Calu3 (cell line): ENCODE data around the gene PCSK4. TPM values are rescaled to one million over a fixed set of nuclear protein-coding genes. Genes with fewer than 3 reads are reported as not detected.

Source experiments
- BruUV-seq: library from RNA; stranded (reverse); fragments of 400-500 nt; replicated peaks from 2 replicates; lab custom pipeline; 2021; lab: Mats Ljungman, UMichigan
- CTCF ChIA-PET: fragments of 300-600 bp; sonication (Branson Sonifier 250); formaldehyde crosslinking; loops from one replicate; lab custom pipeline; 2022; ENCODE audit warnings: antibody characterized with exemption; lab: Charles Lee
- DNase-seq: peaks from one replicate; pipeline ENCODE4 v3.0.0; 2022
- H3K27ac Mint-ChIP-seq: one replicate; pipeline ENCODE4 v1.8.0; 2022; ENCODE audit warnings: mixed read lengths; ENCODE audit not compliant: unreplicated experiment
- H3K27me3 Mint-ChIP-seq: one replicate; pipeline ENCODE4 v1.8.0; 2022; ENCODE audit warnings: mixed read lengths; ENCODE audit not compliant: unreplicated experiment
- H3K36me3 Mint-ChIP-seq: one replicate; pipeline ENCODE4 v1.8.0; 2022; ENCODE audit warnings: mild to moderate bottlenecking, moderate library complexity, mixed read lengths; ENCODE audit not compliant: insufficient read depth, unreplicated experiment
- H3K4me1 Mint-ChIP-seq: one replicate; pipeline ENCODE4 v1.8.0; 2022; ENCODE audit warnings: mild to moderate bottlenecking, low read depth, mixed read lengths; ENCODE audit not compliant: unreplicated experiment
- H3K4me3 Mint-ChIP-seq: one replicate; pipeline ENCODE4 v1.8.0; 2022; ENCODE audit warnings: mild to moderate bottlenecking, low read depth, moderate library complexity, mixed read lengths; ENCODE audit not compliant: unreplicated experiment
- H3K9me3 Mint-ChIP-seq: one replicate; pipeline ENCODE4 v1.8.0; 2022; ENCODE audit warnings: low read depth, mixed read lengths; ENCODE audit not compliant: unreplicated experiment
- CTCF ChIP-seq: fragments of 200-600 bp; IDR thresholded peaks from one replicate; pipeline ENCODE4 v1.8.0; 2022; ENCODE audit warnings: antibody characterized with exemption; ENCODE audit not compliant: unreplicated experiment
- intact Hi-C: fragments of 100-400 bp; cut with micrococcal nuclease; formaldehyde crosslinking; loops from one replicate; pipeline ENCODE4 v1.10.0; 2022; ENCODE audit not compliant: unreplicated experiment
- total RNA-seq: library from RNA; stranded (reverse); gene quantifications from 2 replicates; pipeline ENCODE4 v1.2.3, GENCODE V29; 2022

Gene PCSK4
- total RNA-seq, 1 experiment from 2014 or later: 5.5 TPM

- no peak for DNase-seq
- intact Hi-C loops: no loop called here
- CTCF ChIA-PET: no interaction called here
- Mint-ChIP-seq H3K4me1 (no peaks in the 10 kb centered on the region), H3K27me3 (peaks cover 15% of the 10 kb centered on the region), H3K27ac (no peak overlapping the region), H3K4me3 (no peak overlapping the region), H3K36me3 (peaks cover 6% of the 10 kb centered on the region), H3K9me3 (no peaks in the 10 kb centered on the region)
- no peak for TF ChIP-seq CTCF
- no TSS peak for BruUV-seq
Measured at GRCh38 chr19:1483979-1484428, 6.1 kb downstream of the PCSK4 start.

GRCh38 chr19:1483131-1483978 lies 6.8 kb downstream of the PCSK4 start:
- H3K4me1 Mint-ChIP-seq: no peaks in the 10 kb centered on the region
- no peaks in the 10 kb centered on the region for H3K9me3 Mint-ChIP-seq
- CTCF ChIA-PET: no interaction called here
- BruUV-seq: no TSS peak
- H3K4me3 Mint-ChIP-seq: no peak overlapping the region
- H3K36me3 Mint-ChIP-seq: peaks cover 12% of the 10 kb centered on the region
- peaks cover 15% of the 10 kb centered on the region for H3K27me3 Mint-ChIP-seq
- intact Hi-C loops: no loop called here
- DNase-seq: no peak
- no peak overlapping the region for H3K27ac Mint-ChIP-seq
- no peak for TF ChIP-seq CTCF

- DNase-seq: no peak
- Mint-ChIP-seq H3K4me3 (no peak overlapping the region), H3K27me3 (peaks cover 15% of the 10 kb centered on the region), H3K36me3 (peaks cover 20% of the 10 kb centered on the region), H3K27ac (no peak overlapping the region), H3K4me1 (no peaks in the 10 kb centered on the region), H3K9me3 (no peaks in the 10 kb centered on the region)
- intact Hi-C loops: no loop called here
- CTCF ChIA-PET: no interaction called here
- TF ChIP-seq CTCF: no peak
- BruUV-seq: no TSS peak
Measured at GRCh38 chr19:1482361-1483130, 7.6 kb downstream of the PCSK4 start.

GRCh38 chr19:1481893-1482360 lies 8.2 kb downstream of the PCSK4 start:
- Mint-ChIP-seq H3K4me1 (no peaks in the 10 kb centered on the region), H3K36me3 (peaks cover 26% of the 10 kb centered on the region), H3K9me3 (no peaks in the 10 kb centered on the region), H3K27me3 (peaks cover 15% of the 10 kb centered on the region), H3K27ac (no peak overlapping the region), H3K4me3 (no peak overlapping the region)
- no peak for DNase-seq
- no peak for TF ChIP-seq CTCF
- CTCF ChIA-PET: no interaction called here
- intact Hi-C loops: no loop called here
- no TSS peak for BruUV-seq
